Esophagus squamous epithelium (tissue), 5 donors: ENCODE data around the gene GRIK4. TPM values are rescaled to one million over a fixed set of nuclear protein-coding genes. Genes with fewer than 3 reads are reported as not detected.

Experiments used
- DNase-seq: peaks from one replicate; lab custom pipeline; 2025; lab: John Stamatoyannopoulos, UW
- H3K27ac ChIP-seq, 4 donors: fragments of 200-600 bp; sonication (generic); one replicate each; pipeline ENCODE4 v1.5.1; 2016 to 2019; ENCODE audit warnings: mild to moderate bottlenecking in 1 of 4
- H3K27me3 ChIP-seq, 4 donors: fragments of 200-600 bp; sonication (generic); 1 replicate in 3 of 4; 2 replicates in 1 of 4; pipeline versions ENCODE4 v1.5.1 to v1.6.0; 2017 to 2021; ENCODE audit warnings: antibody characterized with exemption in 1 of 4
- H3K36me3 ChIP-seq, 3 donors: fragments of 200-600 bp; sonication (generic); one replicate each; pipeline ENCODE4 v1.5.1; 2016 to 2019
- H3K4me1 ChIP-seq, 3 donors: fragments of 200-600 bp; sonication (generic); one replicate each; pipeline ENCODE4 v1.5.1; 2017 to 2019
- H3K4me3 ChIP-seq, 4 donors: fragments of 200-600 bp; sonication (generic); 1 replicate in 3 of 4; 2 replicates in 1 of 4; pipeline ENCODE4 v1.5.1; 2016 to 2019; ENCODE audit warnings: mild to moderate bottlenecking in 2 of 4, moderate library complexity in 1 of 4
- H3K9me3 ChIP-seq, 3 donors: fragments of 200-600 bp; sonication (generic); one replicate each; pipeline ENCODE4 v1.5.1; 2016 to 2019
- POLR2A ChIP-seq, 4 donors: fragments of 450-650 bp; IDR thresholded peaks; one replicate each; pipeline ENCODE4 v1.6.1; 2017; ENCODE audit warnings: antibody characterized with exemption in 4 of 4, mild to moderate bottlenecking in 4 of 4, moderate library complexity in 3 of 4
- WGBS, 2 donors: methylation state at CpG; one replicate each; pipeline ENCODE4 v1.1.5; 2018; 5-methylcytosine and 5-hydroxymethylcytosine counted together
- intact Hi-C: fragments of 100-400 bp; cut with DNase I; formaldehyde crosslinking; loops from one replicate; pipeline ENCODE4 v1.15.0; 2022
- total RNA-seq, 4 donors: library from RNA; depleted of rRNA; stranded (reverse); fragments of >200 nt; gene quantifications; one replicate each; pipeline ENCODE4 v1.1.0, GENCODE V29; 2016
- TF ChIP-seq, protein P1 (sequence below), 6 experiments: fragments of 450-650 bp in 4 of 6; fragments of 200-600 bp in 2 of 6; sonication (generic) in 2 of 6; IDR thresholded peaks; one replicate each; pipeline ENCODE4 v1.5.1; 2016 to 2019; ENCODE audit warnings: antibody characterized with exemption in 6 of 6, mild to moderate bottlenecking in 4 of 6, moderate library complexity in 4 of 6
- donor health status: DM: yes; HTN: yes; CAD: no.

Gene GRIK4
- total RNA-seq, 4 donors from 2014 or later: 0.15 to 0.19 TPM; not detected in 2

GRCh38 chr11:120954381-120954780, 442.8 kb downstream of the GRIK4 start:
- no peak for DNase-seq
- peaks cover 6 to 19% (median 8%) of the 10 kb centered on the region in 3 donors for H3K4me1 ChIP-seq
- no peaks in the 10 kb centered on the region for H3K9me3 ChIP-seq
- 87 to 92% methylated on average over 6 to 7 of the region's 7 CpGs for WGBS, 2 donors
- H3K4me3 ChIP-seq: no peak overlapping the region
- no peak overlapping the region for H3K27ac ChIP-seq
- no peaks in the 10 kb centered on the region for H3K36me3 ChIP-seq
- no peak for TF ChIP-seq POLR2A (IDR thresholded peaks at IDR 0.05)
- TF ChIP-seq, protein P1, sequence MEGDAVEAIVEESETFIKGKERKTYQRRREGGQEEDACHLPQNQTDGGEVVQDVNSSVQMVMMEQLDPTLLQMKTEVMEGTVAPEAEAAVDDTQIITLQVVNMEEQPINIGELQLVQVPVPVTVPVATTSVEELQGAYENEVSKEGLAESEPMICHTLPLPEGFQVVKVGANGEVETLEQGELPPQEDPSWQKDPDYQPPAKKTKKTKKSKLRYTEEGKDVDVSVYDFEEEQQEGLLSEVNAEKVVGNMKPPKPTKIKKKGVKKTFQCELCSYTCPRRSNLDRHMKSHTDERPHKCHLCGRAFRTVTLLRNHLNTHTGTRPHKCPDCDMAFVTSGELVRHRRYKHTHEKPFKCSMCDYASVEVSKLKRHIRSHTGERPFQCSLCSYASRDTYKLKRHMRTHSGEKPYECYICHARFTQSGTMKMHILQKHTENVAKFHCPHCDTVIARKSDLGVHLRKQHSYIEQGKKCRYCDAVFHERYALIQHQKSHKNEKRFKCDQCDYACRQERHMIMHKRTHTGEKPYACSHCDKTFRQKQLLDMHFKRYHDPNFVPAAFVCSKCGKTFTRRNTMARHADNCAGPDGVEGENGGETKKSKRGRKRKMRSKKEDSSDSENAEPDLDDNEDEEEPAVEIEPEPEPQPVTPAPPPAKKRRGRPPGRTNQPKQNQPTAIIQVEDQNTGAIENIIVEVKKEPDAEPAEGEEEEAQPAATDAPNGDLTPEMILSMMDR (IDR thresholded peaks at IDR 0.05): no peak
- peaks cover 0 to 15% (median 0%) of the 10 kb centered on the region in 4 donors for H3K27me3 ChIP-seq
- intact Hi-C loops: loop anchor here (5.0 kb wide), 1 partner anchor 442 kb away; the partner anchor contains the start of gene GRIK4

- no peaks in the 10 kb centered on the region for H3K36me3 ChIP-seq
- peaks cover 6 to 19% (median 8%) of the 10 kb centered on the region in 3 donors for H3K4me1 ChIP-seq
- no peak overlapping the region for H3K27ac ChIP-seq
- no peak for DNase-seq
- intact Hi-C loops: no loop called here
- no peak for TF ChIP-seq POLR2A (IDR thresholded peaks at IDR 0.05)
- TF ChIP-seq, protein P1 (IDR thresholded peaks at IDR 0.05): no peak
- 65 to 80% methylated on average over 12 to 14 of the region's 16 CpGs for WGBS, 2 donors
- H3K4me3 ChIP-seq: no peak overlapping the region
- no peaks in the 10 kb centered on the region for H3K9me3 ChIP-seq
- H3K27me3 ChIP-seq: peaks cover 0 to 3% (median 0%) of the 10 kb centered on the region in 4 donors
Measured at GRCh38 chr11:120956710-120957495, 445.4 kb downstream of the GRIK4 start.

DNA sequence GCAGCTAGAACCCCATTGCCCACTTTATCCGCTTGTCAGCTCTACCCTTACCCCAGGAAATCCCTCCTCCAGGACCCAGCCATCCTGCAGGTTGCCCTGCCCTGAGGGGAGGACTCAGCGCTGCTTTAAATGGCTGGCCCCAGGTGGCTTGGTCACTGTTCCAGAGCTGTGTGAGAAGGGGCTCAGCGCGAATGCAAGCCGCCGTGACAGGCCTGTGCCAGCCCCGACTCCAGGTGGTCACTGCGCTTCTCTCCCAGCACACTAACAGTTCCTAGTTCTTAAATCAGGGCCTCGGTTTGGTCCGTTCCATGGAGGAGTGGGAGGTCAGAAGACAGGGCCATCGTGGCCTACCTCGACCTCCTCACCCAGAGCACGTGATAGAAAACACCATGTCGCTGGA, 446.6 kb downstream of the GRIK4 start:
- intact Hi-C loops: no loop called here
- H3K27me3 ChIP-seq: peaks cover 0 to 11% (median 0%) of the 10 kb centered on the region in 4 donors
- peaks cover 0 to 7% (median 4%) of the 10 kb centered on the region in 3 donors for H3K4me1 ChIP-seq
- no peaks in the 10 kb centered on the region for H3K36me3 ChIP-seq
- H3K27ac ChIP-seq: no peak overlapping the region
- H3K9me3 ChIP-seq: no peaks in the 10 kb centered on the region
- DNase-seq: no peak
- H3K4me3 ChIP-seq: no peak overlapping the region
- WGBS, 2 donors: 85 to 98% methylated on average over 3 to 8 of the region's 14 CpGs
- TF ChIP-seq POLR2A (IDR thresholded peaks at IDR 0.05): no peak
- TF ChIP-seq, protein P1 (IDR thresholded peaks at IDR 0.05): no peak

- no peak overlapping the region for H3K4me3 ChIP-seq
- no peaks in the 10 kb centered on the region for H3K9me3 ChIP-seq
- TF ChIP-seq, protein P1 (IDR thresholded peaks at IDR 0.05): no peak
- no peak for TF ChIP-seq POLR2A (IDR thresholded peaks at IDR 0.05)
- peaks cover 0 to 7% (median 4%) of the 10 kb centered on the region in 3 donors for H3K4me1 ChIP-seq
- H3K27me3 ChIP-seq: peaks cover 0 to 11% (median 0%) of the 10 kb centered on the region in 4 donors
- intact Hi-C loops: no loop called here
- 74 to 78% methylated on average over 2 to 3 of the region's 3 CpGs for WGBS, 2 donors
- H3K27ac ChIP-seq: no peak overlapping the region
- no peaks in the 10 kb centered on the region for H3K36me3 ChIP-seq
- DNase-seq: no peak
Measured at GRCh38 chr11:120959189-120959588, 447.6 kb downstream of the GRIK4 start.

- no peaks in the 10 kb centered on the region for H3K9me3 ChIP-seq
- no peak for DNase-seq
- no peaks in the 10 kb centered on the region for H3K4me1 ChIP-seq
- 53 to 59% methylated on average over 1 of the region's 1 CpG for WGBS, 2 donors
- no peak overlapping the region for H3K4me3 ChIP-seq
- intact Hi-C loops: no loop called here
- no peak overlapping the region for H3K27ac ChIP-seq
- H3K36me3 ChIP-seq: no peaks in the 10 kb centered on the region
- TF ChIP-seq POLR2A (IDR thresholded peaks at IDR 0.05): no peak
- TF ChIP-seq, protein P1 (IDR thresholded peaks at IDR 0.05): no peak
- H3K27me3 ChIP-seq: peaks cover 0 to 10% (median 0%) of the 10 kb centered on the region in 4 donors
Measured at GRCh38 chr11:120964857-120965256, 453.3 kb downstream of the GRIK4 start.
